HL-60/S4 (cell line): ENCODE measurements around the gene UFC1.

ENCODE experiments used
- in situ Hi-C: fragments of 300-500 bp; cut with MboI; formaldehyde crosslinking; loops from 2 replicates; pipeline ENCODE4 v1.14.3; 2022; ENCODE audit warnings: low sequenced_read_pairs

The UFC1 gene

DNA sequence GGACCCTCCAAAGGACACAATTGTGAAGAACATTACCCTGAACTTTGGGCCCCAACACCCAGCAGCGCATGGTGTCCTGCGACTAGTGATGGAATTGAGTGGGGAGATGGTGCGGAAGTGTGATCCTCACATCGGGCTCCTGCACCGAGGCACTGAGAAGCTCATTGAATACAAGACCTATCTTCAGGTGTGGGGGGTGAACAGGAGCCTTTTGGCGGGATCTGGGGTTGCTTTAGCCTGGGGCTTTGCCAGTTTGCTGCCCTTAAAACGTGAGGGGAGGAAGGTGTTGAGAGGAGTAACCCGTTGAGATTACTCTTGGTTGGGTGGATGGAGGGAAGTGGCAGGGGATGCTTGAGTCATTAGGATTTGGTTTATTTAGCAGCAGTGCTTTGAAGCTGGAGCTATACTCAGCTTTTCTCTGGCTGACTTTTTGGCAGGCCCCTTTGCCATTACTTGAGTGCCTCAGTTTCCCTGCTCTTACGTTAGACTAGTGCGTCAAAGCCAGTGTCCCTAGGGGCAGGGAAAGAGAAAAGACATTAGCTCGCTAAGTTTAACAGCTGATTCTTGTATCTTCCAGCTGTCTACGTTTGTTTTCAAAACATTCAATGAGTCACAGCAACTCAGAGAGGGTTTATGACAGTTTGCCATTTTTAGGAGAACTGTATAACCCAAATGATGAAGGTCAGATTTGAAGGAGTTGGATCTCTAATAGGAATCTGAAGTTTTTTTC lies 52.8 kb downstream of the UFC1 start:
- in situ Hi-C loops: no loop called here

DNA sequence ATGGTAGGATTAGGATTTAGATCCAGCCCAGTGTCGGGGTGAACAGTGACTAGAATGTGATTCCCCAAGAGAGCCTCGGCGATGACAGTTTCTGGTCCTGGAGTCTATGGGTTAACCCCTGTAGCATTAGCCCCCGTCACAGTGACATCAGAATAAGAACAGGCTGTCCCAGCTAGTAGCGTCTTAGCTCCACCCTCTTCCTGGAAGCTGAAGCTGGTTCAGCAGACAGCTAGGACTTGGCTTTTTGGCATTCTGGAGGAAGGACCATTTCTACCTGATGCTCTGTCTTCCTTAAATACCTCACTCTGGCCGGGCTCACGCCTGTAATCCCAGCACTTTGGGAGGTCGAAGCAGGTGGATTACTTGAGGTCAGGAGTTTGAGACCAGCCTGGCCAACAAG lies 53.4 kb downstream of the UFC1 start:
- in situ Hi-C loops: no loop called here
